ENCODE results near the gene WNT2.

GRCh38 chr7:117346161-117346560 lies 23.3 kb upstream of the WNT2 start:
- TF ChIP-seq EZH2 (IDR thresholded peaks at IDR 0.05; ENCODE audit: low read depth) (no peak), CTCF (conservative IDR thresholded peaks at IDR 0.05) (no peak)
